GM12891 (cell line): Measurements from ENCODE around the gene EVI5.

Experiments used
- PAX5 ChIP-seq: IDR thresholded peaks from 2 replicates; pipeline ENCODE4 v1.6.1; 2011; ENCODE audit warnings: low read length, moderate library complexity, mild to moderate bottlenecking; ENCODE audit not compliant: insufficient read depth, severe bottlenecking
- POLR2A ChIP-seq: IDR thresholded peaks from 2 replicates; pipeline ENCODE4 v1.6.1; 2011; ENCODE audit warnings: low read depth, low read length, control low read depth
- POLR2AphosphoS5 ChIP-seq: IDR thresholded peaks from 2 replicates; pipeline ENCODE4 v1.6.1; 2011; ENCODE audit warnings: low read depth, low read length, control low read depth
- SPI1 ChIP-seq: IDR thresholded peaks from 2 replicates; pipeline ENCODE4 v1.6.1; 2011; ENCODE audit warnings: low read depth, low read length, control low read depth

GRCh38 chr1:92743221-92743620, 41.7 kb downstream of the EVI5 start:
- TF ChIP-seq POLR2AphosphoS5, result no peak
- TF ChIP-seq PAX5, result no peak
- TF ChIP-seq POLR2A, result no peak
- TF ChIP-seq SPI1, result no peak
